GM12874 (cell line): Measurements from ENCODE around the gene SPDYE3.
"Not testable (repeated sequence)": the region's sequence is repeated elsewhere in the genome, so short reads cannot be mapped to it uniquely, and the experiment has no call there.

Source experiments
- TF ChIP-seq, protein P1 (sequence below): IDR thresholded peaks from 2 replicates; pipeline ENCODE4 v1.5.1; 2011; ENCODE audit warnings: low read depth, mild to moderate bottlenecking, control low read depth, low read length, moderate library complexity; ENCODE audit not compliant: insufficient read depth

The SPDYE3 gene

GRCh38 chr7:100307402-100307801 is at the start of gene SPDYE3:
Gene SPDYE3 (plus strand): TSS chr7:100307702. CDS start chr7:100307886, 184 bp downstream.
- TF ChIP-seq, protein P1, sequence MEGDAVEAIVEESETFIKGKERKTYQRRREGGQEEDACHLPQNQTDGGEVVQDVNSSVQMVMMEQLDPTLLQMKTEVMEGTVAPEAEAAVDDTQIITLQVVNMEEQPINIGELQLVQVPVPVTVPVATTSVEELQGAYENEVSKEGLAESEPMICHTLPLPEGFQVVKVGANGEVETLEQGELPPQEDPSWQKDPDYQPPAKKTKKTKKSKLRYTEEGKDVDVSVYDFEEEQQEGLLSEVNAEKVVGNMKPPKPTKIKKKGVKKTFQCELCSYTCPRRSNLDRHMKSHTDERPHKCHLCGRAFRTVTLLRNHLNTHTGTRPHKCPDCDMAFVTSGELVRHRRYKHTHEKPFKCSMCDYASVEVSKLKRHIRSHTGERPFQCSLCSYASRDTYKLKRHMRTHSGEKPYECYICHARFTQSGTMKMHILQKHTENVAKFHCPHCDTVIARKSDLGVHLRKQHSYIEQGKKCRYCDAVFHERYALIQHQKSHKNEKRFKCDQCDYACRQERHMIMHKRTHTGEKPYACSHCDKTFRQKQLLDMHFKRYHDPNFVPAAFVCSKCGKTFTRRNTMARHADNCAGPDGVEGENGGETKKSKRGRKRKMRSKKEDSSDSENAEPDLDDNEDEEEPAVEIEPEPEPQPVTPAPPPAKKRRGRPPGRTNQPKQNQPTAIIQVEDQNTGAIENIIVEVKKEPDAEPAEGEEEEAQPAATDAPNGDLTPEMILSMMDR, result not testable (repeated sequence)

- TF ChIP-seq, protein P1, result no peak
Measured at GRCh38 chr7:100266576-100267354, 40.7 kb upstream of the SPDYE3 start.

DNA sequence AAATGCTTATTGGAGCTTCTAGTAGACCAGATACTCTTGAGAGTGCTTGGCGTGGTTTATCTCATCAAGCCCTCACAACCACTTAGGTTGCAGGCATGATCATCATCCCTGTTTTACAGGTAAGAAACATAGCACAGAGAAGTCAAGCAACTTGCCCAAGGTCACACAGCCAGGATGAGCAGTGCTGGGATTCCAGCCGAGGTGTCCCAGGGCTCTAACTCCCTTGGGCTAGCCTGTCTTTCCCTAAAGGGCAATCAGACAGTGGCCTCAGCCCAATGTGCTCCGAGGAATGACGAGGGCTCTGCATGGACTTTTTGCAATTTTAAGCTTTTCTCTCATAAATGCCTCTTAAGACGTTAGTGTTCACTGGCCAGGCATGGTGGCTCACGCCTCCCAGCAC is 39.9 kb upstream of the SPDYE3 start:
- TF ChIP-seq, protein P1, result no peak

DNA sequence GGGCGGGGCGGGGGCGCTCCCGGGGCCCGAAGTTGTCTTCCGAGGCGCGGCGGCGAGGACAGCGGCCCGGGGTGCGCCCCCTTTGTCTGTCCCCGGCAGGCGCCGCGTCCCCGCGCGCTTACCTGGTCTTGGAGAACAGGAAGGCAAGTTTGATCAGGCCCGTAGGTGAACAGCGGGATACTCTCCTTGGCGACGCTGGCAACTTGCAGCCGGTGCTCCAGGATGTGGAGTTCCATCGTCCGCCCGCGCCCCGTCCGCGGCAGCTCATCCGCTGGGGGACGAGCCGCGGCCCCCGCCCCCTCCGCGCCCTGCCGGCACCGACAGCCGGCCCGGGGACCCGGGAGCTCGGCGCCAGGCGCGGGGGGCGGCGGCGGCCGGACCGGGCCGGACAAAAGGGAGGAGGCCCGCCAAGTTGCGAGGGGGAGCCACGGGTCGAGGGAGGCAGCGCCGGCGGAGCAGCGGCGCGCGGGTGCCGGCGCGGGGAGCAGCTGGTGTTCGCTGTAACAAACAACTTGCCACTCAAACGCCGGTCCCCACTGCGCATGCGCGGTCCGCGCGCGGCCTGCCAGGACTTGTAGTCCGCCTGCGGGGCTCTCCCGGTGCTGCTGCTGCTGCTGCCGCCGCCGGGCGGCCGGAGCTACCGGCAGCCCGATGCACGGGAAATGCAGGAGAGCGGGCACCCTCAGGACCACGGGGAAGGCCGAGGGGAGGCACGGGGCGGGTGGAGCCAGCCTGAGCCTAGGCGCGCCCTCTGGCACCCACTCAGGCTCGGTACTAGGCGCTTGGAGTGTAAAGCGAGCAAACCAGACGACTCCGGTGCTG is 35.6 kb upstream of the SPDYE3 start:
- TF ChIP-seq, protein P1, result peak; percentile 47

DNA sequence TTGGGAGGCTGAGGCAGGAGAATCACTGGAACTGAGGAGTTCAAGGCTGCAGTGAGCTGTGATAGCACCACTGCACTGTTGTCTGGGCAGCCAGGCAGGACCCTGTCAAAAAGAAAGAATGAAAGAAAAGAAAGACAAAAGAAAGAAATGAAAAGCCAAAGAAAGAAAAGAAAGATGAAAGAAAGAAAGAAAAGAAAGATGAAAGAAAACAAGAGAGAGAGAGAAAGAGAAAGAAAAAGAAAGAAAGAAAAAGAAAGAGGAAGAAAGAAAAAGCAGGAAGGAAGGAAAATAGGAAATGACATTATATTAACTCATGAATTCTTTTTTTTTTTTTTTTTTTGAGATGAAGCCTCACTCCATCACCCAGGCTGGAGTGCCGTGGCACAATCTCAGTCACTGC is 32.4 kb upstream of the SPDYE3 start:
- TF ChIP-seq, protein P1, result no peak

DNA sequence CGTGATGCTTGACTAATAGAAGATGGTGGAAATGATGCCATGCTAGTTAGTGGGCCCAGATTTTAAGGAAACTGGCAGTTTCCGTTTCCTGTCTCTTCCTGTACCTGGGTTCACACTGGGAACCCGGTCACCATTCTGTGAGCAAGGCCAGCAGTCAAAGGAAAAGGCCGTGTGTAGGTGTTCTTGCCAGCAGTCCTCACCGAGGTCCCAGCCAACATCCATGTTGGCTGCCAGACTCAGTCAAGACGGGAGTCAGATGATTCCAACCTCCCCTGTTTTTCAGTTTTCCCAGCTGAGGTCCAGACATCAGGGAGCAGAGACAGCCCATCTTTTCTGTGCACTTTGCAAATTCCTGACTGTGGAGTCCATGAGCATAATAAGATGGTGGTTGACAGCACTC is 35.3 kb downstream of the SPDYE3 start:
- TF ChIP-seq, protein P1, result no peak

DNA sequence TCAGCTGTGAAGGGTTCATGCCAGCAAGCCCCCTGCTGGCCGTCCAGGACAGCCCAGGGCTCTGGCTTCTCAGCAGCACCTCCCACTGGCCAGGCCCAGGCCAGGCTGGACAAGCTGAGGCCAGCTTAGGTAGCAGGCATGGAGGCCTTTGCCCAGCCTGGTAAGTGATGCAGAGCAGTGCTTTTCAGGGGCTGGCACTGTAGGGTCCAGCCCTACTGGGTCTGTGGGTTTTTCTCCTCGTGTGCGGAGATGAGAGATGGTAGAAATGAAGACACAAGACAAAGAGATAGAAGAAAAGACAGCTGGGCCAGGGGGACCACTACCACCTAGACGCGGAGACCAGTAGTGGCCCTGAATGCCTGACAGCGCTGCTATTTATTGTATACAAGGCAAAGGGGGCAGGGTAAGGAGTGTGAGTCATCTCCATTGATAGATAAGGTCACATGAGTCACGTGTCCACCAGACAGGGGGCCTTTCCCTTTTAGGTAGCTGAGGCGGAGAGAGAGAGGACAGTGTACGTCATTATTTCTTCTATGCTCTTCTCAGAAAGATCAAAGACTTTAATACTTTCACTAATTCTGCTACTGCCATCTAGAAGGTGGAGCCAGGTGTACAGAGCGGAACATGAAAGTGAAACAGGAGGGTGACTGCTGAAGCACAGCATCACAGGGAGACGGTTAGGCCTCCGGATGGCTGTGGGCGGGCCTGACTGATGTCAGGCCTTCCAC is 37.2 kb downstream of the SPDYE3 start:
- TF ChIP-seq, protein P1, result peak; percentile 50
